ENCODE results near the gene CPS1. TPM values are rescaled to one million over a fixed set of nuclear protein-coding genes. Genes with fewer than 3 reads are reported as not detected.

The CPS1 gene
- total RNA-seq, 2 experiments from 2014 or later, result 2.6 to 3.2 TPM

GRCh38 chr2:210642333-210642732, 85.9 kb downstream of the CPS1 start:
- ChIA-PET POLR2A (no interaction called here), CTCF (no interaction called here)
- Mint-ChIP-seq H3K27ac (no peak overlapping the region), H3K4me3 (no peak overlapping the region), H3K9me3 (no peaks in the 10 kb centered on the region), H3K36me3 (ENCODE audit: low read depth) (no peaks in the 10 kb centered on the region), H3K27me3 (no peaks in the 10 kb centered on the region), H3K4me1 (ENCODE audit: low read depth) (no peaks in the 10 kb centered on the region)
- intact Hi-C loops (cut with micrococcal nuclease), result no loop called here
- no peak for ATAC-seq
- DNase-seq, result no peak
- no peak for TF ChIP-seq CTCF (IDR thresholded peaks at IDR 0.05)

- Mint-ChIP-seq H3K4me3 (no peak overlapping the region), H3K4me1 (ENCODE audit: low read depth) (no peaks in the 10 kb centered on the region), H3K27ac (no peak overlapping the region), H3K9me3 (no peaks in the 10 kb centered on the region), H3K27me3 (no peaks in the 10 kb centered on the region), H3K36me3 (ENCODE audit: low read depth) (no peaks in the 10 kb centered on the region)
- ChIA-PET CTCF (no interaction called here), POLR2A (no interaction called here)
- ATAC-seq (no peak), DNase-seq (no peak)
- intact Hi-C loops (cut with micrococcal nuclease), result no loop called here
- TF ChIP-seq CTCF (IDR thresholded peaks at IDR 0.05), result no peak
Observed at GRCh38 chr2:210647151-210647550, 90.8 kb downstream of the CPS1 start.

DNA sequence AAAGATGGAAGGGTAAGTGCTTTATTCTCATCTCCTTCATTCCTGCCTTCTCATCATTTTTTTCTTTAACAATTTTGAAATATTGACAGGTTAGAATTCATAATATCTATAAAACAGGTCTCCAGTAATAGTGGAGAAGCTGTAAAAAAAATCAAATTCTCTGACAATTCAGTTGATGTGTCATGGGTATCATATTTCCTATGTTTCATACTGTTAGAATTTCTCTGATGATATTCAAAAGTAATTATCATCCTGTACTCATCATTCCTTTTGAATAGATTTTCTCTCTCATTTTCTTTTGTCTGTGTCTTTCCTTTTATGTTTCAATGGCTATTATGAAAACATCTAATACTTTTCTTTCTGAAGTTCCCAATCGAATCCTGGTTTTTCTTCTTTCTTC, 97.7 kb downstream of the CPS1 start:
- intact Hi-C loops (cut with micrococcal nuclease), result no loop called here
- Mint-ChIP-seq H3K9me3 (no peaks in the 10 kb centered on the region), H3K36me3 (ENCODE audit: low read depth) (no peaks in the 10 kb centered on the region), H3K27ac (no peak overlapping the region), H3K4me1 (ENCODE audit: low read depth) (no peaks in the 10 kb centered on the region), H3K4me3 (no peak overlapping the region), H3K27me3 (no peaks in the 10 kb centered on the region)
- ATAC-seq (no peak), DNase-seq (no peak)
- no peak for TF ChIP-seq CTCF (IDR thresholded peaks at IDR 0.05)
- POLR2A ChIA-PET, result no interaction called here
- CTCF ChIA-PET, result no interaction called here

DNA sequence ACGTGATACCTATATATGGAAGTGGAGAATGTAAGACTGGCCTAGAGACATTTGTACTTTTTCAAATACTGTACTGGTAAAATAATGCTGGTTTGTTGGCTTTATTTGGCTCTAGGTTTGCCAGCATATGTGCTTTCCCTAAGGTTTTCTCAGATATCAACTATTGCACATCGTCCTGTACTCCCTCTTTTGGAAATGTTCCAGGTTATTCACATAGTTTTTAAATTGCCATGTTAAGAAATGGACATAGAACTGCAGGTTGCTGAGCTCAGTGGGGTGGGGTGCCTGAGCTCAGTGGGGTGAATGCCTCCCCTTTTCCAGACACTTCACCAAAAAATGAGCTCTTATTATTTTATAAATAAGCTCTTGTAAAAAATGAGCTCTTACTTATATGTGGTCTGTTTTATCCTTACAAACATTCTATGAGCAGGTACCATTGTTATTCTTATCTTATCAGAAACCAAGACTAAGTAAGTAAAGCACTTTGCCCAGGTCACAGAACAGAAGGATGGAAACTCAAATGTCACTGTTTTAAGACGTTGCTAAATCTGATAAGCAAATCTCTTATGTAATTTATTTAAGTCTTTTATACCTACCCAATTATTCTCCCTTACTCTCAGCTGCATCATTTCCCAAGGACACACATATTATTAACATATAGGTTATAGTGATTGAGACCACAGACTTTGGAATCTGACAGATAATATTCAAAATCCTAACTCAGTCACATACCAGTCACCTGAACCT, 99.0 kb downstream of the CPS1 start:
- Mint-ChIP-seq H3K27me3 (no peaks in the 10 kb centered on the region), H3K36me3 (ENCODE audit: low read depth) (no peaks in the 10 kb centered on the region), H3K4me3 (no peak overlapping the region), H3K27ac (no peak overlapping the region), H3K9me3 (peaks cover 6% of the 10 kb centered on the region), H3K4me1 (ENCODE audit: low read depth) (no peaks in the 10 kb centered on the region)
- ATAC-seq (no peak), DNase-seq (no peak)
- TF ChIP-seq CTCF (IDR thresholded peaks at IDR 0.05), result no peak
- intact Hi-C loops (cut with micrococcal nuclease), result no loop called here
- ChIA-PET POLR2A (no interaction called here), CTCF (no interaction called here)

- ChIA-PET POLR2A (no interaction called here), CTCF (no interaction called here)
- ATAC-seq, result no peak
- DNase-seq, result no peak
- no peak overlapping the region for H3K4me3 Mint-ChIP-seq
- no peaks in the 10 kb centered on the region for H3K27me3 Mint-ChIP-seq
- intact Hi-C loops (cut with micrococcal nuclease), result no loop called here
- no peaks in the 10 kb centered on the region for H3K4me1 Mint-ChIP-seq (ENCODE audit: low read depth)
- no peaks in the 10 kb centered on the region for H3K36me3 Mint-ChIP-seq (ENCODE audit: low read depth)
- no peak for TF ChIP-seq CTCF (IDR thresholded peaks at IDR 0.05)
- H3K9me3 Mint-ChIP-seq, result peaks cover 7% of the 10 kb centered on the region
- H3K27ac Mint-ChIP-seq, result no peak overlapping the region
Observed at GRCh38 chr2:210657874-210658273, 101.5 kb downstream of the CPS1 start.
